Uterus (tissue), 2 donors: ENCODE data around the gene HIRA.

Experiments used
- POLR2A ChIP-seq, 2 donors: fragments of 450-650 bp; IDR thresholded peaks; one replicate each; pipeline ENCODE4 v1.6.1; 2016; ENCODE audit warnings: antibody characterized with exemption in 2 of 2, mild to moderate bottlenecking in 1 of 2, moderate library complexity in 1 of 2
- TF ChIP-seq, protein P1 (sequence below), 4 experiments: fragments of 200-600 bp in 2 of 4; fragments of 450-650 bp in 2 of 4; sonication (generic) in 2 of 4; IDR thresholded peaks; one replicate each; pipeline ENCODE4 v1.5.1; 2016 to 2019; ENCODE audit warnings: antibody characterized with exemption in 4 of 4, mild to moderate bottlenecking in 2 of 4, moderate library complexity in 1 of 4

GRCh38 chr22:19351604-19352003, 79.9 kb downstream of the HIRA start:
- no peak for TF ChIP-seq POLR2A (IDR thresholded peaks at IDR 0.05)
- TF ChIP-seq, protein P1, sequence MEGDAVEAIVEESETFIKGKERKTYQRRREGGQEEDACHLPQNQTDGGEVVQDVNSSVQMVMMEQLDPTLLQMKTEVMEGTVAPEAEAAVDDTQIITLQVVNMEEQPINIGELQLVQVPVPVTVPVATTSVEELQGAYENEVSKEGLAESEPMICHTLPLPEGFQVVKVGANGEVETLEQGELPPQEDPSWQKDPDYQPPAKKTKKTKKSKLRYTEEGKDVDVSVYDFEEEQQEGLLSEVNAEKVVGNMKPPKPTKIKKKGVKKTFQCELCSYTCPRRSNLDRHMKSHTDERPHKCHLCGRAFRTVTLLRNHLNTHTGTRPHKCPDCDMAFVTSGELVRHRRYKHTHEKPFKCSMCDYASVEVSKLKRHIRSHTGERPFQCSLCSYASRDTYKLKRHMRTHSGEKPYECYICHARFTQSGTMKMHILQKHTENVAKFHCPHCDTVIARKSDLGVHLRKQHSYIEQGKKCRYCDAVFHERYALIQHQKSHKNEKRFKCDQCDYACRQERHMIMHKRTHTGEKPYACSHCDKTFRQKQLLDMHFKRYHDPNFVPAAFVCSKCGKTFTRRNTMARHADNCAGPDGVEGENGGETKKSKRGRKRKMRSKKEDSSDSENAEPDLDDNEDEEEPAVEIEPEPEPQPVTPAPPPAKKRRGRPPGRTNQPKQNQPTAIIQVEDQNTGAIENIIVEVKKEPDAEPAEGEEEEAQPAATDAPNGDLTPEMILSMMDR (IDR thresholded peaks at IDR 0.05) = no peak
